Measurements from ENCODE around the gene SGF29.
"Not testable (repeated sequence)": the region's sequence is repeated elsewhere in the genome, so short reads cannot be mapped to it uniquely, and the experiment has no call there.

Gene SGF29

GRCh38 chr16:28524681-28525171 lies 29.0 kb upstream of the SGF29 start:
- H3K36me3 ChIP-seq (ENCODE audit: control insufficient read depth, low read depth, low read length), result no peaks in the 10 kb centered on the region
- no peak overlapping the region for H3K9ac ChIP-seq (ENCODE audit: low read length)
- no peaks in the 10 kb centered on the region for H3K4me1 ChIP-seq (ENCODE audit: control insufficient read depth, low read depth, low read length)
- H3K27ac ChIP-seq (ENCODE audit: low read length), result no peak overlapping the region
- no peak overlapping the region for H3K4me3 ChIP-seq (ENCODE audit: low read length)
- no peaks in the 10 kb centered on the region for H3K27me3 ChIP-seq (ENCODE audit: control insufficient read depth, insufficient read depth, low read length)
- no peaks in the 10 kb centered on the region for H3K9me3 ChIP-seq (ENCODE audit: control insufficient read depth, low read depth, low read length)

GRCh38 chr16:28526201-28527099 lies 27.3 kb upstream of the SGF29 start:
- H3K36me3 ChIP-seq (ENCODE audit: control insufficient read depth, low read depth, low read length), result no peaks in the 10 kb centered on the region
- no peaks in the 10 kb centered on the region for H3K4me1 ChIP-seq (ENCODE audit: control insufficient read depth, low read depth, low read length)
- no peak overlapping the region for H3K9ac ChIP-seq (ENCODE audit: low read length)
- H3K4me3 ChIP-seq (ENCODE audit: low read length), result no peak overlapping the region
- H3K27me3 ChIP-seq (ENCODE audit: control insufficient read depth, insufficient read depth, low read length), result no peaks in the 10 kb centered on the region
- H3K27ac ChIP-seq (ENCODE audit: low read length), result no peak overlapping the region
- H3K9me3 ChIP-seq (ENCODE audit: control insufficient read depth, low read depth, low read length), result no peaks in the 10 kb centered on the region

GRCh38 chr16:28527100-28527785 lies 26.5 kb upstream of the SGF29 start:
- not testable (repeated sequence) for H3K9me3 ChIP-seq (ENCODE audit: control insufficient read depth, low read depth, low read length); H3K36me3 ChIP-seq (ENCODE audit: control insufficient read depth, low read depth, low read length); H3K27me3 ChIP-seq (ENCODE audit: control insufficient read depth, insufficient read depth, low read length); H3K27ac ChIP-seq (ENCODE audit: low read length); H3K9ac ChIP-seq (ENCODE audit: low read length); H3K4me1 ChIP-seq (ENCODE audit: control insufficient read depth, low read depth, low read length); H3K4me3 ChIP-seq (ENCODE audit: low read length)

GRCh38 chr16:28527985-28528384 lies 25.7 kb upstream of the SGF29 start:
- H3K4me1 ChIP-seq (ENCODE audit: control insufficient read depth, low read depth, low read length), result no peaks in the 10 kb centered on the region
- no peak overlapping the region for H3K4me3 ChIP-seq (ENCODE audit: low read length)
- H3K9ac ChIP-seq (ENCODE audit: low read length), result no peak overlapping the region

GRCh38 chr16:28528463-28528867 lies 25.3 kb upstream of the SGF29 start:
- Histone ChIP-seq H3K9me3 (ENCODE audit: control insufficient read depth, low read depth, low read length) (no peaks in the 10 kb centered on the region), H3K9ac (ENCODE audit: low read length) (no peak overlapping the region), H3K27ac (ENCODE audit: low read length) (no peak overlapping the region), H3K4me3 (ENCODE audit: low read length) (no peak overlapping the region), H3K27me3 (ENCODE audit: control insufficient read depth, insufficient read depth, low read length) (no peaks in the 10 kb centered on the region), H3K36me3 (ENCODE audit: control insufficient read depth, low read depth, low read length) (no peaks in the 10 kb centered on the region), H3K4me1 (ENCODE audit: control insufficient read depth, low read depth, low read length) (no peaks in the 10 kb centered on the region)

More at GRCh38 chr16:28527985-28528384, 25.7 kb upstream of the SGF29 start:
- H3K9me3 ChIP-seq (ENCODE audit: control insufficient read depth, low read depth, low read length), result no peaks in the 10 kb centered on the region
- H3K36me3 ChIP-seq (ENCODE audit: control insufficient read depth, low read depth, low read length), result no peaks in the 10 kb centered on the region
- H3K27ac ChIP-seq (ENCODE audit: low read length), result no peak overlapping the region
- no peaks in the 10 kb centered on the region for H3K27me3 ChIP-seq (ENCODE audit: control insufficient read depth, insufficient read depth, low read length)

GRCh38 chr16:28529124-28529523 lies 24.6 kb upstream of the SGF29 start:
- no peaks in the 10 kb centered on the region for H3K4me1 ChIP-seq (ENCODE audit: control insufficient read depth, low read depth, low read length)
- no peak overlapping the region for H3K27ac ChIP-seq (ENCODE audit: low read length)
- no peaks in the 10 kb centered on the region for H3K36me3 ChIP-seq (ENCODE audit: control insufficient read depth, low read depth, low read length)
- H3K9me3 ChIP-seq (ENCODE audit: control insufficient read depth, low read depth, low read length), result no peaks in the 10 kb centered on the region
- H3K9ac ChIP-seq (ENCODE audit: low read length), result no peak overlapping the region
- no peak overlapping the region for H3K4me3 ChIP-seq (ENCODE audit: low read length)
- H3K27me3 ChIP-seq (ENCODE audit: control insufficient read depth, insufficient read depth, low read length), result no peaks in the 10 kb centered on the region

- Histone ChIP-seq H3K9ac (ENCODE audit: low read length) (no peak overlapping the region), H3K4me1 (ENCODE audit: control insufficient read depth, low read depth, low read length) (no peaks in the 10 kb centered on the region), H3K36me3 (ENCODE audit: control insufficient read depth, low read depth, low read length) (no peaks in the 10 kb centered on the region), H3K27ac (ENCODE audit: low read length) (no peak overlapping the region), H3K27me3 (ENCODE audit: control insufficient read depth, insufficient read depth, low read length) (no peaks in the 10 kb centered on the region), H3K4me3 (ENCODE audit: low read length) (no peak overlapping the region), H3K9me3 (ENCODE audit: control insufficient read depth, low read depth, low read length) (no peaks in the 10 kb centered on the region)
These were observed 21.7 kb upstream of the SGF29 start for GRCh38 chr16:28531777-28532744.

GRCh38 chr16:28532940-28533647 lies 20.6 kb upstream of the SGF29 start:
- H3K4me1 ChIP-seq (ENCODE audit: control insufficient read depth, low read depth, low read length), result no peaks in the 10 kb centered on the region
- no peaks in the 10 kb centered on the region for H3K36me3 ChIP-seq (ENCODE audit: control insufficient read depth, low read depth, low read length)
- H3K9me3 ChIP-seq (ENCODE audit: control insufficient read depth, low read depth, low read length), result no peaks in the 10 kb centered on the region
- H3K4me3 ChIP-seq (ENCODE audit: low read length), result no peak overlapping the region
- no peaks in the 10 kb centered on the region for H3K27me3 ChIP-seq (ENCODE audit: control insufficient read depth, insufficient read depth, low read length)
- no peak overlapping the region for H3K27ac ChIP-seq (ENCODE audit: low read length)
- no peak overlapping the region for H3K9ac ChIP-seq (ENCODE audit: low read length)

- no peaks in the 10 kb centered on the region for H3K36me3 ChIP-seq (ENCODE audit: control insufficient read depth, low read depth, low read length)
- H3K27ac ChIP-seq (ENCODE audit: low read length), result no peak overlapping the region
- no peaks in the 10 kb centered on the region for H3K9me3 ChIP-seq (ENCODE audit: control insufficient read depth, low read depth, low read length)
- H3K27me3 ChIP-seq (ENCODE audit: control insufficient read depth, insufficient read depth, low read length), result no peaks in the 10 kb centered on the region
- no peak overlapping the region for H3K4me3 ChIP-seq (ENCODE audit: low read length)
- H3K4me1 ChIP-seq (ENCODE audit: control insufficient read depth, low read depth, low read length), result no peaks in the 10 kb centered on the region
- no peak overlapping the region for H3K9ac ChIP-seq (ENCODE audit: low read length)
These were observed 19.0 kb upstream of the SGF29 start for GRCh38 chr16:28534542-28535373.

- Histone ChIP-seq H3K4me1 (ENCODE audit: control insufficient read depth, low read depth, low read length) (no peaks in the 10 kb centered on the region), H3K27ac (ENCODE audit: low read length) (no peak overlapping the region), H3K9ac (ENCODE audit: low read length) (no peak overlapping the region), H3K4me3 (ENCODE audit: low read length) (no peak overlapping the region), H3K36me3 (ENCODE audit: control insufficient read depth, low read depth, low read length) (no peaks in the 10 kb centered on the region), H3K9me3 (ENCODE audit: control insufficient read depth, low read depth, low read length) (no peaks in the 10 kb centered on the region), H3K27me3 (ENCODE audit: control insufficient read depth, insufficient read depth, low read length) (no peaks in the 10 kb centered on the region)
These were observed 16.6 kb upstream of the SGF29 start for GRCh38 chr16:28537076-28537475.
